ENCODE results near the gene SPNS2.

Gene SPNS2

DNA sequence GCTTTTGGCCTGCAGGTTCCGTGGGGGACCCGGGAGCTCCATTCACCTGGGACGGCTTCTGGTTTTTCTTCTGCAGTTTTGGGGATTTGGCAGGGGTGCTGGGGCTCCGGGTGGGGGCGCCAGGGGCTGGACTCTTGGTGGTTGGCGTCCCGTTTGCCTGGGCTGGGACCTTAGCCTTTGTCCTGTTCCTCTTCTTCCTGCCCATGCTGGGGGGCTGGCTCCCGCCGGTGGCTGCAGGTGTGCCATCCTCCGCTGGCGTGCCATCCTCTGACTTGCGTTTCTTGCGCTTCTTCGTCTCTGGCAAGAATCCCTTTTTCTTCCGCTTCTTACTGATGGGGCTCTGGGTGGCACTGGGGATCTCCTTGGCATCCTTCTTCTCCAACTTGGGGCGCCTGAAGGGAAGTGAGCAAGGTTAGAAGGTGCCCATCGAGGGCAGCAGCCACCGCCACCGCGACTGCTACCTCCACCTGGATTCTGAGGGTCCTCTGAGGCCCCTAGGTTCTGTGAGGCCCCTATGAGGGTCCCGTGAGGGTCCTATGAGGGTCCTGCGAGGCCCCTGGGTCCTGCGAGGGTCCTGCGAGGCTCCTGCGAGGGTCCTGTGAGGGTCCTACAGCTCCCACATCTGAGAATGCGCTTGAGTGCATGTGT lies 41.0 kb downstream of the SPNS2 start:
- Mint-ChIP-seq H3K4me3 (no peak overlapping the region), H3K36me3 (ENCODE audit: low read depth) (peaks cover 4% of the 10 kb centered on the region), H3K4me1 (peaks cover 41% of the 10 kb centered on the region), H3K27ac (no peak overlapping the region), H3K27me3 (ENCODE audit: low read depth, poor library complexity) (no peaks in the 10 kb centered on the region), H3K9me3 (no peaks in the 10 kb centered on the region)
- no peak for DNase-seq
- TF ChIP-seq, protein P1, sequence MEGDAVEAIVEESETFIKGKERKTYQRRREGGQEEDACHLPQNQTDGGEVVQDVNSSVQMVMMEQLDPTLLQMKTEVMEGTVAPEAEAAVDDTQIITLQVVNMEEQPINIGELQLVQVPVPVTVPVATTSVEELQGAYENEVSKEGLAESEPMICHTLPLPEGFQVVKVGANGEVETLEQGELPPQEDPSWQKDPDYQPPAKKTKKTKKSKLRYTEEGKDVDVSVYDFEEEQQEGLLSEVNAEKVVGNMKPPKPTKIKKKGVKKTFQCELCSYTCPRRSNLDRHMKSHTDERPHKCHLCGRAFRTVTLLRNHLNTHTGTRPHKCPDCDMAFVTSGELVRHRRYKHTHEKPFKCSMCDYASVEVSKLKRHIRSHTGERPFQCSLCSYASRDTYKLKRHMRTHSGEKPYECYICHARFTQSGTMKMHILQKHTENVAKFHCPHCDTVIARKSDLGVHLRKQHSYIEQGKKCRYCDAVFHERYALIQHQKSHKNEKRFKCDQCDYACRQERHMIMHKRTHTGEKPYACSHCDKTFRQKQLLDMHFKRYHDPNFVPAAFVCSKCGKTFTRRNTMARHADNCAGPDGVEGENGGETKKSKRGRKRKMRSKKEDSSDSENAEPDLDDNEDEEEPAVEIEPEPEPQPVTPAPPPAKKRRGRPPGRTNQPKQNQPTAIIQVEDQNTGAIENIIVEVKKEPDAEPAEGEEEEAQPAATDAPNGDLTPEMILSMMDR (IDR thresholded peaks at IDR 0.05), result no peak

DNA sequence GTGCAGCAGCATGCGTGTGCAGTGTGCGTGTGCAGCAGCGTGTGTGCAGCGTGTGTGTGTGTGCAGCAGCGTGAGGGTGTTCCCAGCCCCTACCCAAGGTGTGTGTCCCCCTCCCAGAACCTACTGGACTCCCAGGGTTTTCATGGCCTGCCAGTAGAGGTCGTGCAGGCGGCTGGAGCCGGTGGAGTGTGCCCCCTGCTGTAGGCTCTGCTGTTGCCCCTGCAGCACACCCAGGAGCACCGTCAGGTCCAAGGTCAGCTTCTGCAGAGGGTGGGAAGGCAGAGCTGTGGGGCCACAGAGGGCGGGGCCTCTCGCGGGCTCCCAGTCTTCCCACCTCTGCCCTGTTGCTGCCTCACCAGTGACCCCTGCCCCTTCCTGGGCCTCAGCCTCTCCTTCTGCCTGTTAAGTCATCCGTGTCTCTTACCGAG lies 41.6 kb downstream of the SPNS2 start:
- H3K4me3 Mint-ChIP-seq, result no peak overlapping the region
- peaks cover 4% of the 10 kb centered on the region for H3K36me3 Mint-ChIP-seq (ENCODE audit: low read depth)
- no peaks in the 10 kb centered on the region for H3K27me3 Mint-ChIP-seq (ENCODE audit: low read depth, poor library complexity)
- TF ChIP-seq, protein P1 (IDR thresholded peaks at IDR 0.05), result no peak
- H3K9me3 Mint-ChIP-seq, result no peaks in the 10 kb centered on the region
- no peak for DNase-seq
- H3K27ac Mint-ChIP-seq, result no peak overlapping the region
- H3K4me1 Mint-ChIP-seq, result peaks cover 44% of the 10 kb centered on the region

DNA sequence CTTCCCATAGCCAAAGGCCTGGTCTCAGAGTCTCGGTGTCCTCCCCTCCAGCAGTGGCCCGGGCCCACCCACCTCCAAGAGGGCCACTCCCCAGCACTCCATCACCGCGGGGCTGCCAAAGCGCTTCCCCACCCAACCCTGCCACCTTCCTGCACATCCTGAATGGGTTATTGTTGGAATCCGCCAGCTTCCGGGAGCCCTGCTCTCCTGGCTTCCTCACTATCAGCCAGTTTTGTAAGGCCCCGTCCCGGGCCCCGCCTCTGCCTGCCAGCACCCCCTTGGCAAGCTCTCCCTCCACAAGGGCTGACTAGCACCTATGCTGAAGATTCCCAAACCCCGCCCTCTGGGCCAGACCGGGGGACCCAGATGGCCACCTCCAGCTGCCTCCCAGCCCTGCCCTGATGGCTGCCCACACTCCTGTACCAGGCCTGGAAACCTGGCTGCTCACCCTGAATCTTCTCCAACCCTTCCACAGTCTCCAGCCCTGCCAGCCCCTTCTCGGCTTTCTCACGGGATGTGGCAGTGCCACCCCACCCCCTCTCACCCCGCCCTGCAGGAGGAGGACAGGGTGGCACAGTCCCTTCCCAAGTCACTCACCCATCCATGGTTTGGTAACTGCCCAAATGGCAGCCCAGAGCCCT lies 42.1 kb downstream of the SPNS2 start:
- Mint-ChIP-seq H3K36me3 (ENCODE audit: low read depth) (peaks cover 4% of the 10 kb centered on the region), H3K4me3 (no peak overlapping the region), H3K27ac (no peak overlapping the region), H3K27me3 (ENCODE audit: low read depth, poor library complexity) (no peaks in the 10 kb centered on the region), H3K9me3 (no peaks in the 10 kb centered on the region), H3K4me1 (peaks cover 38% of the 10 kb centered on the region)
- TF ChIP-seq, protein P1 (IDR thresholded peaks at IDR 0.05), result no peak
- DNase-seq, result no peak

DNA sequence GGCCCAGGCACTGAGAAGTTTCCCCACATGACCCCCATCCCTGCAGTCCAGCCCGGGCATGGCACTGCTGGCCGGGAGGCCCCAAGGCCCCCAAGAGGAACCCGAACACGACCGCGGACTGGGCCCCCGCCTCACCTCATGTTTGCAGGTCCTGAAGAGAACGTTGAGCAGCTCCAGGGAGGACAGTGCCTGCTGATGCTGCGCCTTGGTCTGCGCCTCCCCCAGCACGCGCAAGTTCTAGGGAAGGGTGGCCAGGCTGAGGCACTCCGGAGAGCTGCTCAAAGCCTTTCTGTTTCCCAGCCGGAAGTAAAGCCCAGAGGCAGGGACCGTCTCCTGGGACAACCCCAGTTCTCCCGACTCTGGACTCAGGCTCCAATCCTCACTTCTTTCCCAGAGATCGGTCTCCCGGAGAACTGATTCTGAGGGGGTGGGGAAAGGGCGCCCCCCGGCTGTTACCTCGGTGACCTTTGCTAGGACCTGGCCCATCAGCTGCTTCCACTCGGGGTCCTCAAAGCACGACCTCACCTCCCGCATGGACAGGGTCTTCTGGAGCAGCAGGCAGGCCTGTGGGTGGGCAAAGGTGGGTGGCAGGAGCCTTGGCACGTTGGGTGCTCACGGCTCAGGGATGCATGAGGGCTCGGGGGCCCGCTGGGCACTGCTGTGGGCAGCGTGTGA lies 42.8 kb downstream of the SPNS2 start:
- Mint-ChIP-seq H3K9me3 (no peaks in the 10 kb centered on the region), H3K4me3 (no peak overlapping the region), H3K27ac (peak overlapping the region; percentile 22), H3K36me3 (ENCODE audit: low read depth) (peaks cover 4% of the 10 kb centered on the region), H3K27me3 (ENCODE audit: low read depth, poor library complexity) (no peaks in the 10 kb centered on the region), H3K4me1 (peaks cover 32% of the 10 kb centered on the region)
- no peak for DNase-seq
- TF ChIP-seq, protein P1 (IDR thresholded peaks at IDR 0.05), result no peak

DNA sequence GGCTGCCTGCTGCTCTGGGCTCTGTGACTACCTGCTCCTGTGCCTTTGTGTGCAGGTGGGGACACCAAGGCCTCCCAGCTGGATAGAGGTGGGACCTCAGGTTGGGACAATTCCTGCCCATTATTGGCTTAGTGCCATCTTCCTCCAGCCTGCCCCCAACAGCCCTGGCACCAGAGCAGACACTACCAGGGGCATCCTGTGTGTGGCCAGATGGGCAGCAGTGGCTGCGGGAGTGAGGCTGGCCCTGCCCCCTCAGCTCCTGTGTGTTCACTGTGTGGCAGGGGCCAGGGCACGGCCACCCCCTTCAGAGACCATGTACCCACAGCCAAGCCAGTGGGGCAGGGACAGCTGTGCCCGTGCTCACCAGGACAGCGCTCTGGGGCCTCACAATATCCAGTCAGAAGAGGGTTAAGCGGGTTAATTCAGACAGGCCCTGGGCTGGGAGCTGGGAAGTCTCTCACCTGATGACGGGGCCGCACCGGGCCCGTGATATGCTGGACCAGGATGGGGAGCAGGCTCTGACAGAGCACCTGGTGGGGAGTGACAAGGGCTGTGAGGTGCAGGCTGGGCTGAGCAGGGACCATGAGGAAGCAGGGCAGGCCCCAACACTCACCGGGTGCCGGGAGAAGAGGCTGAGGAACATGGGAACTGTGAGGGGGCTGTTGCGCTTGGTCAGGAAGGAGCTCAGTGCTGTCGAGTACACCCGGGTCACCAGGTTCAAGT lies 43.5 kb downstream of the SPNS2 start:
- Mint-ChIP-seq H3K4me3 (no peak overlapping the region), H3K27ac (no peak overlapping the region), H3K27me3 (ENCODE audit: low read depth, poor library complexity) (no peaks in the 10 kb centered on the region), H3K4me1 (peaks cover 25% of the 10 kb centered on the region), H3K9me3 (no peaks in the 10 kb centered on the region), H3K36me3 (ENCODE audit: low read depth) (peaks cover 6% of the 10 kb centered on the region)
- no peak for DNase-seq
- TF ChIP-seq, protein P1 (IDR thresholded peaks at IDR 0.05), result no peak
